A673 (cell line): Measurements from ENCODE around the gene USP34.

Experiments
- EZH2 ChIP-seq: fragments of 200-600 bp; sonication (generic); IDR thresholded peaks from 2 replicates; pipeline ENCODE4 v1.6.1; 2017; ENCODE audit warnings: borderline replicate concordance, low read depth, mild to moderate bottlenecking, mixed read lengths, antibody characterized with exemption, low read length; ENCODE audit not compliant: poor library complexity, severe bottlenecking
- TF ChIP-seq, protein P1 (sequence below): fragments of 300-800, 200-600 bp; sonication (generic); conservative IDR thresholded peaks from 2 replicates; pipeline ENCODE4 v1.5.1; 2017; ENCODE audit warnings: low read depth, mild to moderate bottlenecking, antibody characterized with exemption, low read length, moderate library complexity, mixed read lengths

- TF ChIP-seq, protein P1, sequence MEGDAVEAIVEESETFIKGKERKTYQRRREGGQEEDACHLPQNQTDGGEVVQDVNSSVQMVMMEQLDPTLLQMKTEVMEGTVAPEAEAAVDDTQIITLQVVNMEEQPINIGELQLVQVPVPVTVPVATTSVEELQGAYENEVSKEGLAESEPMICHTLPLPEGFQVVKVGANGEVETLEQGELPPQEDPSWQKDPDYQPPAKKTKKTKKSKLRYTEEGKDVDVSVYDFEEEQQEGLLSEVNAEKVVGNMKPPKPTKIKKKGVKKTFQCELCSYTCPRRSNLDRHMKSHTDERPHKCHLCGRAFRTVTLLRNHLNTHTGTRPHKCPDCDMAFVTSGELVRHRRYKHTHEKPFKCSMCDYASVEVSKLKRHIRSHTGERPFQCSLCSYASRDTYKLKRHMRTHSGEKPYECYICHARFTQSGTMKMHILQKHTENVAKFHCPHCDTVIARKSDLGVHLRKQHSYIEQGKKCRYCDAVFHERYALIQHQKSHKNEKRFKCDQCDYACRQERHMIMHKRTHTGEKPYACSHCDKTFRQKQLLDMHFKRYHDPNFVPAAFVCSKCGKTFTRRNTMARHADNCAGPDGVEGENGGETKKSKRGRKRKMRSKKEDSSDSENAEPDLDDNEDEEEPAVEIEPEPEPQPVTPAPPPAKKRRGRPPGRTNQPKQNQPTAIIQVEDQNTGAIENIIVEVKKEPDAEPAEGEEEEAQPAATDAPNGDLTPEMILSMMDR, result no peak
- no peak for TF ChIP-seq EZH2
Measured at GRCh38 chr2:61263830-61264229, 207.1 kb downstream of the USP34 start.
